ENCODE data around the gene GLI3. TPM values are rescaled to one million over a fixed set of nuclear protein-coding genes. Genes with fewer than 3 reads are reported as not detected.
"Not testable (repeated sequence)": the region's sequence is repeated elsewhere in the genome, so short reads cannot be mapped to it uniquely, and the experiment has no call there.

Gene GLI3
- total and polyA plus RNA-seq, 11 donors: 0.50 to 14.4 (median 5.7) TPM

- Histone ChIP-seq H3K9me3 (no peaks in the 10 kb centered on the region), H3K27me3 (no peaks in the 10 kb centered on the region), H3K36me3 (no peaks in the 10 kb centered on the region), H3K4me1 (peaks cover 0 to 5% (median 0%) of the 10 kb centered on the region in 12 donors), H3K4me3 (no peak overlapping the region), H3K27ac (no peak overlapping the region)
- DNase-seq (no peak), ATAC-seq (no peak)
- WGBS, 4 donors: 94 to 97% (median 95%) methylated on average over 8 of the region's 8 CpGs
- intact Hi-C loops (cut with DNase I): no loop called here
- TF ChIP-seq POLR2A (IDR thresholded peaks at IDR 0.05) (no peak), CTCF (IDR thresholded peaks at IDR 0.05) (no peak)
Observed at GRCh38 chr7:42212541-42213090, 24.4 kb downstream of the GLI3 start.

GRCh38 chr7:42211938-42212337, 25.1 kb downstream of the GLI3 start:
- Histone ChIP-seq H3K9me3 (no peaks in the 10 kb centered on the region), H3K4me1 (peaks cover 0 to 4% (median 0%) of the 10 kb centered on the region in 12 donors), H3K27ac (peak overlapping the region in 1 of 12 donors; percentile 19), H3K4me3 (no peak overlapping the region), H3K27me3 (no peaks in the 10 kb centered on the region), H3K36me3 (no peaks in the 10 kb centered on the region)
- ATAC-seq (no peak), DNase-seq (no peak)
- intact Hi-C loops (cut with DNase I): no loop called here
- 78 to 87% (median 80%) methylated on average over 3 of the region's 3 CpGs for WGBS, 4 donors
- TF ChIP-seq CTCF (IDR thresholded peaks at IDR 0.05) (no peak), POLR2A (IDR thresholded peaks at IDR 0.05) (no peak)

DNA sequence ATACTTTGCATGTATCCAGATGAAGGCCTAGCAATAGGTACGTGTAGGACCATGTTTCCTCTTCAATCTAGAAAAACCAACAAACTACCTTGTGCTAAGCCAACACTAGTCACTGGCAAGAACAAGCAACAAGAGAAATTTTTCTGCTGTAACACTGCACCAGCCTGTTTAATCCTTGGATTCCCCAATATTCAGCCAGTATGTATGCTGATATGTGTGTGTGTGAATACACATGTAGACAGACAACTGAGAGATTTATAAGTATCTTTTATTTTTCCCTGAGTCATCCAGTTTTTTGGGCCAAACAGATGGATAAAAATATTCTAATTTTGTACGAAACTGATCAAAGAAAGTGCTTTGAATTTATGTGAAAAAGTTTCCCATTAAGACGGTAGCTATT, 26.2 kb downstream of the GLI3 start:
- intact Hi-C loops (cut with DNase I): no loop called here
- 77 to 92% (median 81%) methylated on average over 3 of the region's 3 CpGs for WGBS, 4 donors

GRCh38 chr7:42210333-42210732, 26.7 kb downstream of the GLI3 start:
- TF ChIP-seq POLR2A (IDR thresholded peaks at IDR 0.05) (no peak), CTCF (IDR thresholded peaks at IDR 0.05) (no peak)
- Histone ChIP-seq H3K36me3 (no peaks in the 10 kb centered on the region), H3K4me3 (no peak overlapping the region), H3K27ac (no peak overlapping the region), H3K27me3 (no peaks in the 10 kb centered on the region), H3K4me1 (peaks cover 0 to 4% (median 0%) of the 10 kb centered on the region in 12 donors), H3K9me3 (no peaks in the 10 kb centered on the region)
- ATAC-seq (no peak), DNase-seq (no peak)
- WGBS, 4 donors: 87 to 92% (median 92%) methylated on average over 3 of the region's 3 CpGs
- intact Hi-C loops (cut with DNase I): no loop called here

More for the DNA sequence above, 26.2 kb downstream of the GLI3 start:
- Histone ChIP-seq H3K9me3 (no peaks in the 10 kb centered on the region), H3K4me3 (no peak overlapping the region), H3K4me1 (peaks cover 0 to 4% (median 0%) of the 10 kb centered on the region in 12 donors), H3K27ac (peak overlapping the region in 1 of 12 donors; percentile 19), H3K36me3 (no peaks in the 10 kb centered on the region), H3K27me3 (no peaks in the 10 kb centered on the region)
- TF ChIP-seq CTCF (IDR thresholded peaks at IDR 0.05) (no peak), POLR2A (IDR thresholded peaks at IDR 0.05) (no peak)
- ATAC-seq (no peak), DNase-seq (no peak)

DNA sequence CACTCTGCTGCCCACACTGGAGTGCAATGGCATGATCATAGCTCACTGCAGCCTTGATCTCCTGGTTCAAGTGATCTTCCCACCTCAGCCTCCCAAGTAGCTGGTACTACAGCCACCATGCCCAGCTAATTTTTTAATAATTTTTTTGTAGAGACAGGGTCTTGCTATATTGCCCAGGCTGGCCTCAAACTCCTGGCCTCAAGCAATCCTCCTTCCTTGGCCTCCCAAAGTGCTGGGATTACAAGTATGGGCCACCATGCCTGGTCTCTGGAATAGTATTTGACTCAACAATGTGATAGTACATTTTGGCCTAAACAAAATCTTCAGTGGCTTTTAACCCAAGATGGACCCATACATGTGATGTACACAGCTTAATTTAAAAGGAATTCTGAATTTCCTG, 27.9 kb downstream of the GLI3 start:
- H3K4me1 ChIP-seq; ATAC-seq; intact Hi-C loops (cut with DNase I): not testable (repeated sequence)

More for the DNA sequence above, 27.9 kb downstream of the GLI3 start:
- H3K36me3 ChIP-seq, H3K4me3 ChIP-seq, H3K27me3 ChIP-seq, DNase-seq, H3K9me3 ChIP-seq: not testable (repeated sequence)
- peak overlapping the region in 1 of 12 donors; percentile 7 for H3K27ac ChIP-seq

Measured in heart left ventricle (tissue), 16 donors.